Measurements from ENCODE around the gene SMAD6. TPM values are rescaled to one million over a fixed set of nuclear protein-coding genes. Genes with fewer than 3 reads are reported as not detected.

SMAD6 gene
- total RNA-seq, 2 donors from 2014 or later, result 0.31 to 0.35 TPM

DNA sequence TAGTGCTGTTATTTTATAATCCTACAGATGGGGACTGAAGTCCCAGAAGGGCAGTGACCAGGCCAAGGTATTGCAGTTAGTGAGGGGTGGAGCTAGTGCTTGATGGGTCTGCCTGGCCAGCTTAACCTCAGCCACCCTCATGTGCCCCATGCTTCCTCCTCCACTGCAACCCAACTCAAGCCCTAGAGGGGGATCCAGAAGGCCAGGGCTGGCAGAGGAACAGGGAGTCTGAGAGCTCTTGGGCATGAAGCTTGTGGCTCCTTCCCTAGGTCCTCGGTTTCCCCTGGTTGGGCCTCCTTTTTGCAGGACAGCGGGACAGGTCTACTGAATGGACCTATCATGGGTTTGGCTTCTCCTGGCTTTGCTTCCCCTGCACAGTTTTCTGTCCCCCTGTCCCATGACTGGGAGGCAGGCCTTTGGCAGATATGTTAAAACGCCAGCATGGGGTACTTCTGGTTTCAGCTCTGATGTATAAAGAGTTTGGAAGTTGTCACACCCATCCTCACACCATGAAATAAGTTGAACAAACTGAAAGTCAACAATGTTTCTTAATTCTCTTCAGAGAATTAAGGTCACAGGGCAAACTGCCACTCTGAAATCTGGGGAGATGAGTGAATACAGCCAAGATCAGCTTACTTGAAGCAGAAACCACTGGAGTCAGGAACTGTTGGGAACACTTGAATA lies 103.3 kb downstream of the SMAD6 start:
- Mint-ChIP-seq H3K27ac (no peak overlapping the region), H3K4me3 (no peak overlapping the region), H3K36me3 (ENCODE audit: insufficient read depth in 2 of 2) (no peaks in the 10 kb centered on the region), H3K9me3 (no peaks in the 10 kb centered on the region), H3K4me1 (ENCODE audit: low read depth) (no peaks in the 10 kb centered on the region), H3K27me3 (ENCODE audit: low read depth) (no peaks in the 10 kb centered on the region)
- ATAC-seq (replicated peaks in 1 of 2) (no peak), DNase-seq (no peak)

DNA sequence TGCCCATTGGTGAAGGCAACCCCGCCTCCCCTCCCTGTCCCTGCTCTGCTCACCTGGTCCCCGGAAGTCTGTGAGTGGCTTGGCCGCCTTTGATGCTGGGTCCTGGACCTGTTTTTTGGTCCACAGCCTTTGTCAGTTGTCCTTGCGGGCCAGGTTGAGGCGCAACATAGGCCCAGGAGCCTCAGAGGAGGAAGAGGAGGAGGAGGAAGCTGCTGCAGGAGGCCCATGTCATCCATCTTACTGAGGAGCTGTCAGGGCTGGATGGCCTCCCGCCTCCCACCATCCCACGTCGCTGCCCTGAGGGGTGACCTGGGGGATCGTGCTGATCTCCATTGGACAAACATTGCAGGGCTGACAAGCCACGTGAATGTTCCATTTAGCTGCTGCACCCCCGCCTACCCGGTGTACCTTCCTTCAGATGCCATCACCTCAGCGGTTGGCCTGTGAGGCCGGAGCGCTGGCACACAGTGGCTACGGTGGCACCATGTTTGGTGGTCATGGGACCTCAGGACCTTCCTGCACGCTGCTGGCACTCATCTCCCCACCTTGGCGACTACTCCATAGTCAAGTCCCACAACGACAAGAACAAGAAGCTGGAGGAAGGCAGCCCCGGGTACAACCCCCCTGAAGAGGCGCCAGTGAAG lies 106.3 kb downstream of the SMAD6 start:
- Mint-ChIP-seq H3K27me3 (ENCODE audit: low read depth) (no peaks in the 10 kb centered on the region), H3K4me3 (no peak overlapping the region), H3K4me1 (ENCODE audit: low read depth) (no peaks in the 10 kb centered on the region), H3K36me3 (ENCODE audit: insufficient read depth in 2 of 2) (no peaks in the 10 kb centered on the region), H3K9me3 (peaks cover 0 to 5% of the 10 kb centered on the region in 2 donors), H3K27ac (no peak overlapping the region)
- DNase-seq (no peak), ATAC-seq (replicated peaks in 1 of 2) (no peak)

DNA sequence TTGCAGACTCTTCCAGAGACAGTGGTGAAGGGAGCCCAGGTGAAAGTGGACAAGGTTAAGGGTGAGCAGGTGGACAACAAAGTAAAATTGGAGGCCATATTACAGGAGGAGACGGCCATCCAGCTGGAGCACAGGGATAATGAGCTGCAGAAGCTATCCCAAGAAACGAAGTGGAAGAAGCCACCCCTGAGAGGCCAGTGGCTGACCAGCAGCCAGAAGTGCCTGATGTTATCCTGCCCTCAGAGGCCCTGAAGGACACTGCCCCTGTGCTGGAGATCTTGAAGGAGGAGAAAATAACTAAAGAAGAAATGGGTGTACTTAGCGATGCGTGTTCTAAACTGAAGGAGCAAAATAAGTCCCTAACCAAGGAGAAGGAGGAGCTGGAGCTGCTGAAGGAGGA lies 107.6 kb downstream of the SMAD6 start:
- Mint-ChIP-seq H3K4me1 (ENCODE audit: low read depth) (no peaks in the 10 kb centered on the region), H3K9me3 (peaks cover 0 to 5% of the 10 kb centered on the region in 2 donors), H3K27ac (no peak overlapping the region), H3K36me3 (ENCODE audit: insufficient read depth in 2 of 2) (no peaks in the 10 kb centered on the region), H3K27me3 (ENCODE audit: low read depth) (no peaks in the 10 kb centered on the region), H3K4me3 (no peak overlapping the region)
- ATAC-seq (replicated peaks in 1 of 2) (no peak), DNase-seq (no peak)

DNA sequence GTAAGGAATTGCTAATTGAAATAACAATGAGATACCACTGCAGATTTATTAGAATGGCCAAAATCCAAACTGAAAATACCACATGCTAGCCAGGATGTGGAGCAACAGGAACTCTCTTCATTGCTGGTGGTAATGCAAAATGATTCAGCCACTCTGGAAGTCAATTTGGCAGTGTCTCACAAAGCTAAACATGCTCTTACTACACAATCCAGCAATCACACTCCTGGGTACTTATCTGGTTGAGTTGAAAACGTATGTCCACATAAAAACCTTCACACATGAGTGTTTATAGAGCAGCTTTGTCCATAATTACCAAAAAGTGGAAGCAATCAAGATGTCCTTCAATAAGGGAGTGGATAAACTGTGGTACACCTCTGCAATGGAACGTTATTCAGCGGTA lies 113.3 kb downstream of the SMAD6 start:
- Mint-ChIP-seq H3K9me3 (peaks cover 0 to 5% of the 10 kb centered on the region in 2 donors), H3K27me3 (ENCODE audit: low read depth) (no peaks in the 10 kb centered on the region), H3K27ac (no peak overlapping the region), H3K4me1 (ENCODE audit: low read depth) (no peaks in the 10 kb centered on the region), H3K4me3 (no peak overlapping the region), H3K36me3 (ENCODE audit: insufficient read depth in 2 of 2) (no peaks in the 10 kb centered on the region)
- ATAC-seq (replicated peaks in 1 of 2) (no peak), DNase-seq (no peak)

DNA sequence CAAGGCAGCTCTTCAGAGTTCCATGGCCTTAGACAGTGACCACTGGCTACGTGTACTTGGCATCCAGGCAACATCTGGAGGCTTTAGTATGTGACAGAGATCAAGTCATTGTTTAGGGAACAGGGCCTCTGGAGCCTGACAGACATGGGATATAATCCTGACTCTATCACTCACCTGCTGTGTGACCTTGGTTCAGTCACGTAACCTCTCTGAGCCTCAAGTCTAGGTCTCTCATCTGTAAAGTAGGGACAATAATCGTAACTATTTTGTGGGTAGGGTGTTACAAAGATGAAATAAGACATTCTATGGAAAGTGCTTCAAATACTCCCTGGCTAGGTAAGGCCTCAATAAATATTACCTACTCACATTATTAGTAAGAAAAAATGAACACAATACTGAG lies 114.2 kb downstream of the SMAD6 start:
- H3K4me1 Mint-ChIP-seq (ENCODE audit: low read depth), result no peaks in the 10 kb centered on the region
- peaks cover 0 to 5% of the 10 kb centered on the region in 2 donors for H3K9me3 Mint-ChIP-seq
- no peak overlapping the region for H3K4me3 Mint-ChIP-seq
- no peak for DNase-seq
- no peaks in the 10 kb centered on the region for H3K36me3 Mint-ChIP-seq (ENCODE audit: insufficient read depth in 2 of 2)
- no peak overlapping the region for H3K27ac Mint-ChIP-seq
- no peak for ATAC-seq (replicated peaks in 1 of 2)
- H3K27me3 Mint-ChIP-seq (ENCODE audit: low read depth), result no peaks in the 10 kb centered on the region

- no peak for ATAC-seq (replicated peaks in 1 of 2)
- H3K27ac Mint-ChIP-seq, result no peak overlapping the region
- H3K4me3 Mint-ChIP-seq, result no peak overlapping the region
- H3K27me3 Mint-ChIP-seq (ENCODE audit: low read depth), result no peaks in the 10 kb centered on the region
- DNase-seq, result no peak
- H3K36me3 Mint-ChIP-seq (ENCODE audit: insufficient read depth in 2 of 2), result no peaks in the 10 kb centered on the region
- no peaks in the 10 kb centered on the region for H3K9me3 Mint-ChIP-seq
- H3K4me1 Mint-ChIP-seq (ENCODE audit: low read depth), result no peaks in the 10 kb centered on the region
These were observed 117.0 kb downstream of the SMAD6 start for GRCh38 chr15:66819084-66819483.

DNA sequence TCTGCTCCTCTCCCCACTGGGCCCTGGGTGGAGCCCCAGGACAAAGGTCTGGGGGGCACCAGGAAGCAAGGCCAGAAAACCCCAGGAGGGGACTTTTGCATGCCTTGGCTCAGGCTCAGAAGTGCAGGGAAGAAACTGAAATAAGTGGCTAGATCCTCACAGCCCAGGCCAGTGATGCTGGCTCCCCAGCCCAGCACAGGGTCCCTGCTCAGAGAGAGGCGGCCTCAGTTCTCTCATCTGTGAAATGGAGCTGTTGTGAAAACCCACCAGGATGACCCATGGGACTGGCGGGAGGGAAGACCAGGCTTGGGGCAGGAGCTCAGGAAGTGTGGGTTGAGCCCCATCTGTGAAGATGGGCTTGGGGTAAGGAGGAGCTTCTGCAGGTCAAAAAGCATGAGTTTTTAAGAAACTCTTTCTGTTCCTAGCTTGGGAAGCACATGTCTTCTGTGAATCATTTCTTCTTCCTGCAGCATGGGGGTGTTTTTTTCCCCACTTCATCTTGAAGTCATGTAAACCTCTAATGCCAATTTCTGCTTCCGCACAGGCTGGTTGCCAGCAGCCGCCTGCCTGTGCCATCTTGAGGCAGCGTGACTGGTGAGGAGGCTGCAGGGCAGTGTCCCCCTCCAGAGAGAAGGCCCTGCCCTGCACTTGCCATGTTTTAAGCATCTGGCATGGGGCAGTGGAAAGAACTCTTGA lies 118.6 kb downstream of the SMAD6 start:
- Mint-ChIP-seq H3K4me3 (no peak overlapping the region), H3K27me3 (ENCODE audit: low read depth) (no peaks in the 10 kb centered on the region)
- ATAC-seq (replicated peaks in 1 of 2), result no peak

DNA sequence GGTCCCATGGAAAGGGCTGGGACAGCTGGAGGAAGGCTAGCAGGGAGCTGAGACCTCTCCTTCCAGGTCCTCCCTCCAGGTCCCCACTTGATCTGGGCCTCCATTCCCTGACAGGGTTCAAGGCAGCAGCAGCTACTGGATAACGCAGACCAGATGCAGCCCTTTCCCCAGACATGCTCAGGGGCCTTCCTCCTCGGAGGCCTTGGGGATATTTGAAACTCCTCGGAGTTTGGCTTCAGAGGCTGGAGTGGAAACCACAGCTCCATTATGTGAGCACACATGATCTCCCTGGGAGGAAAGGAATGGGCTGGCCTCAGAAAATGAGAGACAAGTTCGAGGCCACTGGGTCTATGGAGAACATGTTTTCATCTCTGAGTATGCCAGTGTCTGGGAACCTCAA lies 119.3 kb downstream of the SMAD6 start:
- no peak for ATAC-seq (replicated peaks in 1 of 2)
- no peaks in the 10 kb centered on the region for H3K4me1 Mint-ChIP-seq (ENCODE audit: low read depth)
- no peak overlapping the region for H3K27ac Mint-ChIP-seq
- H3K9me3 Mint-ChIP-seq, result no peaks in the 10 kb centered on the region
- no peaks in the 10 kb centered on the region for H3K36me3 Mint-ChIP-seq (ENCODE audit: insufficient read depth in 2 of 2)
- no peaks in the 10 kb centered on the region for H3K27me3 Mint-ChIP-seq (ENCODE audit: low read depth)
- no peak overlapping the region for H3K4me3 Mint-ChIP-seq
- DNase-seq, result no peak

More for the DNA sequence above, 118.6 kb downstream of the SMAD6 start:
- Mint-ChIP-seq H3K9me3 (no peaks in the 10 kb centered on the region), H3K4me1 (ENCODE audit: low read depth) (no peaks in the 10 kb centered on the region), H3K36me3 (ENCODE audit: insufficient read depth in 2 of 2) (no peaks in the 10 kb centered on the region), H3K27ac (peak overlapping the region; percentile 17)
- DNase-seq, result no peak

DNA sequence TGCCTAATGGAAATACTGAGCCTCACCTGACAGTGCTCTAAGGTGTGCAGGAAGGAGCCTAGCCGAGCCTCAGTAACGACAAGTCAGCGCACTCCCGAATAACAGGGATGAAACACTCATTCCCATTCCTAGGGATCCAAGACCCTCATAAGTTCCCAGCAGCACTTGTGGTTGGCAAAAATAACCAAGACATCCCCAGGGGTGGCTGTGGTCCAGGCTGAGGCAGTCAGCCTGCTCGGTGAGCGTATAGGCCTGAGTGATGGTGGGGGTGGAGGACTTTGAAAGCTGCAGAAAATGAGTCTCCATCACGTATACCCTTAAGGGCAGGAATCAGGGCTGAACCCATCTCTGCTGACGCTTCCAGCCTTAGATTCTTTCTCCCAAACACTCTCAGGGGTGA lies 120.1 kb downstream of the SMAD6 start:
- DNase-seq (no peak), ATAC-seq (replicated peaks in 1 of 2) (no peak)
- Mint-ChIP-seq H3K4me1 (ENCODE audit: low read depth) (no peaks in the 10 kb centered on the region), H3K27ac (no peak overlapping the region), H3K4me3 (no peak overlapping the region), H3K27me3 (ENCODE audit: low read depth) (no peaks in the 10 kb centered on the region), H3K9me3 (no peaks in the 10 kb centered on the region), H3K36me3 (ENCODE audit: insufficient read depth in 2 of 2) (no peaks in the 10 kb centered on the region)

DNA sequence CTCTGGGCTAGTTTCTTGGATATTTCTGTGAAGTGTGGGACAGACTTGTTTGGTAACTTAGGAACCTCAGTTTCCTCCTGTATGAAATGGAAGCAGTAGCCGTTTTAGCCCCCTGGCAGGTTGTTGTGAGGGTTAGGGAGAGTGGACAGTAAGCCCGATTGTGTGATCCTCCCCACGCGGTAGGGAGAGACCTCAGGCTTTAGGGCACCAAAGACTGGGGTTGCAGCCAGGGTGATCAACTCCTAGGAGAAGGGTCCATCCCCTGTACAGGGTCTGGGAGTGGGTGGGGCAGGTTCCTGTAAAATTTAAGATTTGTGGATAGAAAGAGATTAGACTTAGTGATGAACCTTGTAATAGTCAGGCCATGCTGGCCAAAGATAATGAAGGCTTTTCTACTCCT lies 120.5 kb downstream of the SMAD6 start:
- H3K36me3 Mint-ChIP-seq (ENCODE audit: insufficient read depth in 2 of 2), result no peaks in the 10 kb centered on the region
- H3K4me3 Mint-ChIP-seq, result no peak overlapping the region
- H3K4me1 Mint-ChIP-seq (ENCODE audit: low read depth), result no peaks in the 10 kb centered on the region
- H3K27me3 Mint-ChIP-seq (ENCODE audit: low read depth), result no peaks in the 10 kb centered on the region
- no peaks in the 10 kb centered on the region for H3K9me3 Mint-ChIP-seq
- no peak for ATAC-seq (replicated peaks in 1 of 2)
- DNase-seq, result no peak
- no peak overlapping the region for H3K27ac Mint-ChIP-seq

GRCh38 chr15:66823601-66824000 lies 121.6 kb downstream of the SMAD6 start:
- Mint-ChIP-seq H3K4me3 (no peak overlapping the region), H3K27me3 (ENCODE audit: low read depth) (no peaks in the 10 kb centered on the region), H3K4me1 (ENCODE audit: low read depth) (no peaks in the 10 kb centered on the region), H3K27ac (no peak overlapping the region), H3K9me3 (no peaks in the 10 kb centered on the region), H3K36me3 (ENCODE audit: insufficient read depth in 2 of 2) (no peaks in the 10 kb centered on the region)
- DNase-seq, result no peak
- no peak for ATAC-seq (replicated peaks in 1 of 2)

- Mint-ChIP-seq H3K4me1 (ENCODE audit: low read depth) (no peaks in the 10 kb centered on the region), H3K27me3 (ENCODE audit: low read depth) (no peaks in the 10 kb centered on the region)
- ATAC-seq (replicated peaks in 1 of 2), result no peak
These were observed 122.4 kb downstream of the SMAD6 start for GRCh38 chr15:66824424-66824823.

DNA sequence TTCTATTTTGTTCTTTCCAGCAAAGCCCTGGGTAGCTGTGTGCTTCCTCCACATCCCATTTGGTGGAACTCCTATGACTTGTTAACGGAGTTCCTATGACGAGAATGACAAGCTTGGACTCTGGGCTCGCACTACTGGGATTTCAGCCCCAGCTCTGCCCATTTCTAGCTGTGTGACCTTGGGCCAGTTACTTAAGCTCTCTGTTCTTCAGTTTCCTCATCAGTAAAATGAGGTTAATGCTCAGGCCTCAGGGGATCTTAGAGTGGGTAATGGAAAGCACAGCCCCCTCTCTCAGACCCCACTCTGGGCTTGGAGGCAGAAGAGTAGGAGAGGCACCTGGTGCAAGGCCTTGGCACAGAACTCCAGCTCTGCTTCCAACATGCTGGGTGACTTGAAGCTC lies 123.1 kb downstream of the SMAD6 start:
- H3K27me3 Mint-ChIP-seq (ENCODE audit: low read depth), result no peaks in the 10 kb centered on the region
- H3K27ac Mint-ChIP-seq, result no peak overlapping the region
- no peaks in the 10 kb centered on the region for H3K4me1 Mint-ChIP-seq (ENCODE audit: low read depth)
- no peak for DNase-seq
- H3K9me3 Mint-ChIP-seq, result no peaks in the 10 kb centered on the region
- H3K36me3 Mint-ChIP-seq (ENCODE audit: insufficient read depth in 2 of 2), result no peaks in the 10 kb centered on the region
- no peak for ATAC-seq (replicated peaks in 1 of 2)
- no peak overlapping the region for H3K4me3 Mint-ChIP-seq

More at GRCh38 chr15:66824424-66824823, 122.4 kb downstream of the SMAD6 start:
- Mint-ChIP-seq H3K9me3 (no peaks in the 10 kb centered on the region), H3K4me3 (no peak overlapping the region), H3K36me3 (ENCODE audit: insufficient read depth in 2 of 2) (no peaks in the 10 kb centered on the region), H3K27ac (no peak overlapping the region)
- DNase-seq, result no peak

Measured in activated T-cell treated with anti-CD3 and anti-CD28 coated beads, Interleukin-2, amount 50 U/mL, for 72 hours (primary cell).